Measurements from ENCODE around the gene CYP1B1.

CYP1B1 gene

DNA sequence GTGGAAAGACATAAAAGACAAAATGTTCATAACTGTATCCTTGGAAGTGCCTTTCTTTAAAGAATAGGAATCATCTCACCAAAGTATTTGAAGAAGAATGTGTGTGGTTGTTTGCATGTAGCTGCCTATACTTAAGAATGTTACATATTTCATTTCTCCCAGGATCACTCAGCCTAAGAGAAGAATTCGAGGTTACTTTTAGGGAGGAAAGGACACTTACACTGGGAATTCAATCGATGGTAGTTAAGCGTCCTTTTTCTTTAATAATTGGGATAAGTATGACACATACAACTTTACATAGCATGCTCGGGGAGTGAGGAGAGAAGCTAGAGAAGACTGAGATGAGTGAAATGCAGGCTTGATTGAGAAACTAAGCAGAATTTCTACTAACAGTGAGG lies 22.0 kb upstream of the CYP1B1 start:
- no peak overlapping the region for H2BK5ac ChIP-seq (ENCODE audit: low read length)
- peak overlapping the region; percentile 3 for H3K9ac ChIP-seq (ENCODE audit: low read length)
- H3K4ac ChIP-seq (ENCODE audit: low read depth, low read length) = no peak overlapping the region
- DNase-seq = peak; percentile 31
- no peak overlapping the region for H3K4me2 ChIP-seq (ENCODE audit: low read length)
- no peak overlapping the region for H3K27ac ChIP-seq (ENCODE audit: low read depth, low read length)
- peak overlapping the region; percentile 42 for H2BK15ac ChIP-seq (replicated peaks; ENCODE audit: low read depth)
- H3K4me1 ChIP-seq (ENCODE audit: control insufficient read depth, low read depth, low read length) = peaks cover 26% of the 10 kb centered on the region
- H3K79me2 ChIP-seq (ENCODE audit: control insufficient read depth, insufficient read depth, low read length) = no peaks in the 10 kb centered on the region
- H4K5ac ChIP-seq (ENCODE audit: low read length) = peak overlapping the region; percentile 91
- H3K27me3 ChIP-seq (ENCODE audit: insufficient read depth, low read length, poor library complexity) = no peaks in the 10 kb centered on the region
- H3K4me3 ChIP-seq (ENCODE audit: low read length) = no peak overlapping the region
- H3K36me3 ChIP-seq (ENCODE audit: control insufficient read depth, insufficient read depth, low read length) = no peaks in the 10 kb centered on the region
- no peak overlapping the region for H2AK5ac ChIP-seq (ENCODE audit: low read length)
- peak overlapping the region; percentile 52 for H3K18ac ChIP-seq (ENCODE audit: low read length)
- WGBS (ENCODE audit: extremely low coverage, insufficient coverage, low lambda C conversion rate) = no CpG with 5 or more reads among the region's 4 CpGs
- peak overlapping the region; percentile 71 for H3K56ac ChIP-seq (ENCODE audit: low read length)
- no peak overlapping the region for H4K8ac ChIP-seq (ENCODE audit: low read depth, low read length)
- no peaks in the 10 kb centered on the region for H3K79me1 ChIP-seq (ENCODE audit: low read length)
- H2BK120ac ChIP-seq (ENCODE audit: low read depth, low read length) = peak overlapping the region; percentile 56
- H3K23ac ChIP-seq (ENCODE audit: low read length) = no peak overlapping the region

DNA sequence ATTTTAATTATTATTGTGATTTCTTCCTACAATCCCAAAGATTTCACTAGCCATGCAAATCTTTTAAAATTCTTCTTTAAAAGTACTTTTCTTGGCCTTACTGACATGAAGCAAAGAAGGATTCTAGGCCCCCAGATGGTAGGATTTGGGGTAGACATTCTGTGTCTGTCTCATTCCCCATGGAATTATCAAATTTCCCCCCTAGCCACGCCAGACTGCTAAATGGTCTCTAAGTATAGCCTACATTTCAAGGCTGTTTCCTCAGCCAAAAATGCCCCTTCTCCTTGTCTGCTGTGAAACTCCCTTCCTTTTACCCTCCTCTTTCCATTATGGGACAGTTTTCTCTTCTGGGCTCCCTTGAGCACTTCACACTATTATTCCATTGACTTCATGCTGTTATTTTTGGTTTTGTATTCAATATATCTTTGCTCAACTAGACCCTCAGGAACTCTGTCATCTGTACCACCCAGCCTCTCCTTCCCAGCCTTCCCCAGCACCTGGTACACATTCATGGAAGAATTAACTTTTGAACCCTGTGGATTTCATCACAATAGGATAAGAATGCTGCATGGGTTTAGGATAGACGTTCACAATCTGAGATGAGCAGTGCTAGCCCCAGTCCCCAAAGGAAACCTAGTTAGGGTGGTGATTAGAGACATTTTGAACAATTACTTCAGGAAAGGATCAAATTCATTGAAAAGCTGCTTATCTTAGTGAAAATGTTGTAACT lies 21.5 kb upstream of the CYP1B1 start:
- H2BK120ac ChIP-seq (ENCODE audit: low read depth, low read length) = peak overlapping the region; percentile 84
- H2AK5ac ChIP-seq (ENCODE audit: low read length) = peak overlapping the region; percentile 47
- no peak overlapping the region for H3K4me2 ChIP-seq (ENCODE audit: low read length)
- peak overlapping the region; percentile 24 for H3K23ac ChIP-seq (ENCODE audit: low read length)
- H3K4me3 ChIP-seq (ENCODE audit: low read length) = no peak overlapping the region
- H4K8ac ChIP-seq (ENCODE audit: low read depth, low read length) = no peak overlapping the region
- peak overlapping the region; percentile 10 for H3K4ac ChIP-seq (ENCODE audit: low read depth, low read length)
- peak overlapping the region; percentile 13 for H3K9ac ChIP-seq (ENCODE audit: low read length)
- WGBS (ENCODE audit: extremely low coverage, insufficient coverage, low lambda C conversion rate) = no CpG with 5 or more reads among the region's 2 CpGs
- H3K79me2 ChIP-seq (ENCODE audit: control insufficient read depth, insufficient read depth, low read length) = no peaks in the 10 kb centered on the region
- no peaks in the 10 kb centered on the region for H3K79me1 ChIP-seq (ENCODE audit: low read length)
- H3K27me3 ChIP-seq (ENCODE audit: insufficient read depth, low read length, poor library complexity) = no peaks in the 10 kb centered on the region
- no peak overlapping the region for H2BK15ac ChIP-seq (replicated peaks; ENCODE audit: low read depth)
- H2BK5ac ChIP-seq (ENCODE audit: low read length) = peak overlapping the region; percentile 30
- peaks cover 30% of the 10 kb centered on the region for H3K4me1 ChIP-seq (ENCODE audit: control insufficient read depth, low read depth, low read length)
- no peak overlapping the region for H4K5ac ChIP-seq (ENCODE audit: low read length)
- peak overlapping the region; percentile 24 for H3K18ac ChIP-seq (ENCODE audit: low read length)
- peak; percentile 26 for DNase-seq
- no peaks in the 10 kb centered on the region for H3K36me3 ChIP-seq (ENCODE audit: control insufficient read depth, insufficient read depth, low read length)
- H3K56ac ChIP-seq (ENCODE audit: low read length) = peak overlapping the region; percentile 71
- H3K27ac ChIP-seq (ENCODE audit: low read depth, low read length) = no peak overlapping the region

DNA sequence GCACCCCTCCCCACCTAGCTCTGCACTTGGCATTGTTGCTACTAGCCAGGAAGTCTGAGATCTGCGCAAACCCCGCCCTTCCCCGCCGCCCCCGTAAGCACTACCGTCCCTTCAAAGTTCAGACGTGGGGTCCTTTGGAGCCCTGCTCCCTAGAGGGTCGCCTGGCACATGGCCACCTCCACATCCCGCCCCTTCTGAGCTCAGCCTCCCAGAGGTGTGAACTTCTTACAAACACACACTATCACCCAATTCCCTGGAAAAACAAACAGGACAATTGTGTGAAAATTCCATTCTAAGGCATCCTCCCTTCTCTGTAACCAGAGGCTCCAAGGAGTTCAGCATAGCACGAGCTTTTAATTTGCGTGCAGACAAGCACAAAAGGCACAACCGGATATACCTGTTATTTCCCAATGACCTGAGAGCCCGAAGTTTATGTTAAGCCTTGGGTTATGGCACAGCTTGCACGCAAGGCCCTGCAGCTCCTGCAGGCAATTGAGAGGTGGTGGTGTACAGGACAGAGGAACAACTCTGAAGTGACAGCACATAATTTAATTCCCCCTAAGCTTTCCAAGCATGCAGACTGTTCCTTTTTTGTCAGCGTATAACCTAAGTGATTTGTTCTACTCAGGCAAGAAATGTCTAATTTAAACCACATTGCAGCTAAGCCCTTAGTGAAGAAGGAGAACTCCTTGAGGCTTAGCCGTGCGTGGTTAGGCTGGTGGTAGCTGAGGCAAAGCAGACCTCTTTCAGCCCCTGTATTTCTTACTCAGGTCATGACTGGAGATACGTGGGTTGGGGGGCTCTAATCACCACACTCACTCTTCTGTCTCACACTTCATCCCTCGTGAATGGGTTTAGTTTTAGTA lies 20.3 kb upstream of the CYP1B1 start:
- DNase-seq = peak; percentile 97
- Histone ChIP-seq H3K23ac (ENCODE audit: low read length) (peak overlapping the region; percentile 52), H3K4ac (ENCODE audit: low read depth, low read length) (peak overlapping the region; percentile 62), H3K27me3 (ENCODE audit: insufficient read depth, low read length, poor library complexity) (no peaks in the 10 kb centered on the region), H3K4me1 (ENCODE audit: control insufficient read depth, low read depth, low read length) (peaks cover 36% of the 10 kb centered on the region), H3K9ac (ENCODE audit: low read length) (peak overlapping the region; percentile 46), H4K8ac (ENCODE audit: low read depth, low read length) (no peak overlapping the region), H3K56ac (ENCODE audit: low read length) (peak overlapping the region; percentile 76), H3K18ac (ENCODE audit: low read length) (peak overlapping the region; percentile 98), H3K79me1 (ENCODE audit: low read length) (no peaks in the 10 kb centered on the region), H2BK15ac (replicated peaks; ENCODE audit: low read depth) (peak overlapping the region; percentile 14), H3K4me3 (ENCODE audit: low read length) (no peak overlapping the region), H2AK5ac (ENCODE audit: low read length) (peak overlapping the region; percentile 78), H3K79me2 (ENCODE audit: control insufficient read depth, insufficient read depth, low read length) (no peaks in the 10 kb centered on the region), H2BK120ac (ENCODE audit: low read depth, low read length) (peak overlapping the region; percentile 97), H4K5ac (ENCODE audit: low read length) (no peak overlapping the region), H2BK5ac (ENCODE audit: low read length) (peak overlapping the region; percentile 84), H3K36me3 (ENCODE audit: control insufficient read depth, insufficient read depth, low read length) (no peaks in the 10 kb centered on the region), H3K27ac (ENCODE audit: low read depth, low read length) (peak overlapping the region; percentile 18), H3K4me2 (ENCODE audit: low read length) (peak overlapping the region; percentile 3)
- no CpG with 5 or more reads among the region's 19 CpGs for WGBS (ENCODE audit: extremely low coverage, insufficient coverage, low lambda C conversion rate)

DNA sequence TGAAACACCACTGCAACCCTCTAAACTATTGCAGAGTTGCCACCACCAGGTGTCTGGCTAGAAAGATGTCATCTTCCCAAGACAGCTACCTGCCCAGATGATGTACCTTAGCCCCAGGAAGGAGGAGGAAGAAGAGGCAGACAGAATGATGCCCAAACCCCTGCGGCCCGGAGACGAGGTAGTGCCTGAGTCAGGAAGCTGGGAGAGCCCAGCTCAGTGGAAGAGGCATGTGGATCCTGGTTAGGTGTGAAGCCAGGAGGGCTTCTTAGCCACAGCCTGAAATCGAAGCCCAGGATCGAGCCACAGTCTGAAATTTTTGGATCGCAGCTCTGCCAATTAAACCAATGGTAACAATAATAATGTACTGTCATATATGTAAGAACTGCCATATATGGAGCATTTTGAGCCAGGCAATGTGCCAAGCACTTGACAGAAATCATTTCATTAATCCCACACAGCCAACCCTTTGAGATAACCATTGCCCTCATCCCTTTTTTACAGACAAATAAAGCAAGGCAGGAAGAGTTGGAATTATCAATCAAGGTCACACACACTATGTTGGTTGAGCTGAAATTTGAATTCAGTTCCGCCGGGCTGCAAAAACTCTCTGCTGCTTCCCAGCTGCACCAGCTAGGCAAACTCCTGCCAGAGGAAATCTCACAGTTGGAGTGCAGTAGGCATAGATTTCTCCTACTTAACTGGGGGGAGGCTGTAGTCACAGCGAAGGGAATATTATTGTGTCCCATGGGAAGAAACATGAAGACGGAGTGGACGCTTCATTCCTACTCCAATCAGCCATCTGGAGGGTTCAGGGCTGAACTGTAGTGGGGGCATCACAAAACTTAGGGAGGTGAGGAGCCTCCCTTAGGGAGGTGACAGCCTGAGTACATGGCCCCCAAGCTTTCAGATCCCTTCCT lies 19.4 kb upstream of the CYP1B1 start:
- Histone ChIP-seq H2AK5ac (ENCODE audit: low read length) (no peak overlapping the region), H2BK120ac (ENCODE audit: low read depth, low read length) (no peak overlapping the region), H3K79me2 (ENCODE audit: control insufficient read depth, insufficient read depth, low read length) (no peaks in the 10 kb centered on the region), H2BK15ac (replicated peaks; ENCODE audit: low read depth) (no peak overlapping the region), H3K18ac (ENCODE audit: low read length) (peak overlapping the region; percentile 21), H3K4ac (ENCODE audit: low read depth, low read length) (no peak overlapping the region), H2BK5ac (ENCODE audit: low read length) (peak overlapping the region; percentile 62), H3K4me3 (ENCODE audit: low read length) (no peak overlapping the region), H3K79me1 (ENCODE audit: low read length) (no peaks in the 10 kb centered on the region), H4K8ac (ENCODE audit: low read depth, low read length) (no peak overlapping the region), H3K27me3 (ENCODE audit: insufficient read depth, low read length, poor library complexity) (no peaks in the 10 kb centered on the region), H3K4me2 (ENCODE audit: low read length) (no peak overlapping the region), H3K9ac (ENCODE audit: low read length) (no peak overlapping the region), H3K36me3 (ENCODE audit: control insufficient read depth, insufficient read depth, low read length) (no peaks in the 10 kb centered on the region), H3K23ac (ENCODE audit: low read length) (no peak overlapping the region), H3K27ac (ENCODE audit: low read depth, low read length) (peak overlapping the region; percentile 18), H3K56ac (ENCODE audit: low read length) (peak overlapping the region; percentile 64), H3K4me1 (ENCODE audit: control insufficient read depth, low read depth, low read length) (peaks cover 36% of the 10 kb centered on the region), H4K5ac (ENCODE audit: low read length) (no peak overlapping the region)
- peak; percentile 44 for DNase-seq
- no CpG with 5 or more reads among the region's 11 CpGs for WGBS (ENCODE audit: extremely low coverage, insufficient coverage, low lambda C conversion rate)

DNA sequence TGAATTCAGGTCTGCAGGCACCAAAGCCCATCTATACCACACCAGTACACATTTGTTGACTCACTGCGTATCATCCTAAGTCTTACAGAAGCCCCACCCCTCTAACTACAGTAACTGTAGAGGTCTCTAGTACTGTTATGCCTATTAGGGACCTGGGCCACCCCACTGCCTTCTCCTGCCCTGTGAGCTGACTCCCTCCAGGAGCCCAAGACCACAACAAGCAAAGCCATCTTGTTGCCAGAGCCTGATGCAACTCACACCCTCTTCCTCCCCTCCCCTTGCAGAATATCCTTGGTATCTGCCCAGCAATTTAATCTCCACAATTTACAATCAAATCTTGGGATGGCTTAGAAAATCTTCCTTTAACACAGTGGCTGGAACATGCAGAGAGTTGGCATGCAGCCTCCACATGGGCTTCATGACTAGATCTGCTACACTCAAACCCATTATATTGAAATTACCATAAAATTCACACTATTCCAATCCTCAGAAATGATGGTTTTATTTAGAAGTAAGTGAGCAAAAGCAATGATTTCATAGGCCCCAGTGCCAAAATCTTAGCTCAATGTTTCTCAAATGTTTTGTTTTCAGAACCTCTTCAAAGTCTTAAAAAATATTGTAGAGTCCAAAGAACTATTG lies 17.7 kb upstream of the CYP1B1 start:
- no peaks in the 10 kb centered on the region for H3K79me1 ChIP-seq (ENCODE audit: low read length)
- no peak overlapping the region for H3K4ac ChIP-seq (ENCODE audit: low read depth, low read length)
- no peak overlapping the region for H4K8ac ChIP-seq (ENCODE audit: low read depth, low read length)
- no peak overlapping the region for H3K23ac ChIP-seq (ENCODE audit: low read length)
- no peaks in the 10 kb centered on the region for H3K36me3 ChIP-seq (ENCODE audit: control insufficient read depth, insufficient read depth, low read length)
- peak overlapping the region; percentile 5 for H2BK5ac ChIP-seq (ENCODE audit: low read length)
- WGBS (ENCODE audit: extremely low coverage, insufficient coverage, low lambda C conversion rate) = no CpG with 5 or more reads among the region's 1 CpG
- H2AK5ac ChIP-seq (ENCODE audit: low read length) = peak overlapping the region; percentile 20
- peak overlapping the region; percentile 42 for H3K18ac ChIP-seq (ENCODE audit: low read length)
- H3K4me2 ChIP-seq (ENCODE audit: low read length) = no peak overlapping the region
- DNase-seq = peak; percentile 32
- H4K5ac ChIP-seq (ENCODE audit: low read length) = no peak overlapping the region
- H3K27ac ChIP-seq (ENCODE audit: low read depth, low read length) = no peak overlapping the region
- H2BK120ac ChIP-seq (ENCODE audit: low read depth, low read length) = no peak overlapping the region
- H3K4me1 ChIP-seq (ENCODE audit: control insufficient read depth, low read depth, low read length) = peaks cover 31% of the 10 kb centered on the region
- H3K9ac ChIP-seq (ENCODE audit: low read length) = no peak overlapping the region
- no peaks in the 10 kb centered on the region for H3K27me3 ChIP-seq (ENCODE audit: insufficient read depth, low read length, poor library complexity)
- no peak overlapping the region for H3K4me3 ChIP-seq (ENCODE audit: low read length)
- H2BK15ac ChIP-seq (replicated peaks; ENCODE audit: low read depth) = no peak overlapping the region
- H3K79me2 ChIP-seq (ENCODE audit: control insufficient read depth, insufficient read depth, low read length) = no peaks in the 10 kb centered on the region
- H3K56ac ChIP-seq (ENCODE audit: low read length) = peak overlapping the region; percentile 18

All from mesendoderm (in vitro differentiated cells).